Measurements from ENCODE around the gene OR4F17.
"Not testable (repeated sequence)": the region's sequence is repeated elsewhere in the genome, so short reads cannot be mapped to it uniquely, and the experiment has no call there.

The OR4F17 gene

GRCh38 chr19:106804-107203, at the start of gene OR4F17:
Gene OR4F17 (plus strand): TSS chr19:107104. CDS start chr19:110679, 3,575 bp downstream.
- not testable (repeated sequence) for DNase-seq

- not testable (repeated sequence) for DNase-seq
Measured at GRCh38 chr19:70793-71192, 36.1 kb upstream of the OR4F17 start.

- not testable (repeated sequence) for DNase-seq
Measured at GRCh38 chr19:82864-83263, 24.0 kb upstream of the OR4F17 start.

- DNase-seq, result not testable (repeated sequence)
Measured at GRCh38 chr19:83626-84025, 23.3 kb upstream of the OR4F17 start.

GRCh38 chr19:90678-91077, 16.2 kb upstream of the OR4F17 start:
- DNase-seq, result not testable (repeated sequence)

GRCh38 chr19:94794-95193, 12.1 kb upstream of the OR4F17 start:
- not testable (repeated sequence) for DNase-seq

GRCh38 chr19:97647-98046, 9.3 kb upstream of the OR4F17 start:
- DNase-seq, result not testable (repeated sequence)

GRCh38 chr19:120443-121140, 13.7 kb downstream of the OR4F17 start:
- DNase-seq, result not testable (repeated sequence)

Measured in right forelimb (tissue), 1 donor.